Liver (tissue), 9 donors: ENCODE data around the gene ANKRD33B. TPM values are rescaled to one million over a fixed set of nuclear protein-coding genes. Genes with fewer than 3 reads are reported as not detected.

Source experiments
- DNase-seq: peaks from one replicate; pipeline ENCODE4 v3.0.0-alpha.2; 2017; ENCODE audit warnings: low spot score
- H3K27ac ChIP-seq, 2 donors: one replicate each; pipeline ENCODE4 v1.7.0; 2013; ENCODE audit warnings: inconsistent platforms in 2 of 2, low read length in 2 of 2, control low read depth in 1 of 2, low read depth in 1 of 2, mild to moderate bottlenecking in 1 of 2
- H3K27me3 ChIP-seq, 4 donors: one replicate each; pipeline versions ENCODE4 v1.6.1 to v1.7.0; 2013; ENCODE audit warnings: low read length in 3 of 4, inconsistent platforms in 1 of 4, mild to moderate bottlenecking in 1 of 4, moderate library complexity in 1 of 4; ENCODE audit not compliant: control insufficient read depth in 4 of 4, insufficient read depth in 4 of 4
- H3K36me3 ChIP-seq, 4 donors: one replicate each; pipeline versions ENCODE4 v1.6.1 to v1.7.0; 2013; ENCODE audit warnings: low read length in 3 of 4, mild to moderate bottlenecking in 3 of 4, low read depth in 1 of 4, moderate library complexity in 1 of 4; ENCODE audit not compliant: control insufficient read depth in 4 of 4, insufficient read depth in 3 of 4
- H3K4me1 ChIP-seq, 4 donors: one replicate each; pipeline versions ENCODE4 v1.6.1 to v1.7.0; 2013; ENCODE audit warnings: low read length in 3 of 4, mild to moderate bottlenecking in 3 of 4, moderate library complexity in 1 of 4; ENCODE audit not compliant: control insufficient read depth in 4 of 4, insufficient read depth in 4 of 4
- H3K4me3 ChIP-seq, 3 donors: one replicate each; pipeline versions ENCODE4 v1.6.1 to v1.7.0; 2013; ENCODE audit warnings: low read length in 3 of 3, control low read depth in 1 of 3, low read depth in 1 of 3, mild to moderate bottlenecking in 1 of 3
- H3K9ac ChIP-seq, 2 donors: one replicate each; pipeline ENCODE4 v1.7.0; 2013; ENCODE audit warnings: low read length in 2 of 2, mild to moderate bottlenecking in 2 of 2, moderate library complexity in 2 of 2, control low read depth in 1 of 2, low read depth in 1 of 2
- H3K9me3 ChIP-seq, 4 donors: one replicate each; pipeline versions ENCODE4 v1.6.1 to v1.7.0; 2013; ENCODE audit warnings: low read length in 3 of 4; ENCODE audit not compliant: control insufficient read depth in 4 of 4
- EGR1 ChIP-seq, 2 donors: IDR thresholded peaks; 2 replicates each; pipeline ENCODE4 v1.6.1; 2016 to 2018; ENCODE audit warnings: antibody characterized with exemption in 2 of 2, low read depth in 2 of 2
- FOXA1 ChIP-seq: IDR thresholded peaks from 2 replicates; pipeline ENCODE4 v1.6.1; 2016; ENCODE audit warnings: antibody characterized with exemption
- FOXA2 ChIP-seq: IDR thresholded peaks from 2 replicates; pipeline ENCODE4 v1.6.1; 2016; ENCODE audit warnings: antibody characterized with exemption
- GABPA ChIP-seq, 2 donors: IDR thresholded peaks in 1 of 2; conservative IDR thresholded peaks in 1 of 2; 2 replicates each; pipeline ENCODE4 v1.6.1; 2016; ENCODE audit warnings: antibody characterized with exemption in 2 of 2, mild to moderate bottlenecking in 1 of 2, moderate library complexity in 1 of 2
- HNF4A ChIP-seq, 2 donors: conservative IDR thresholded peaks; 2 replicates each; pipeline ENCODE4 v1.6.1; 2016; ENCODE audit warnings: antibody characterized with exemption in 2 of 2, mild to moderate bottlenecking in 2 of 2
- HNF4G ChIP-seq: IDR thresholded peaks from 2 replicates; pipeline ENCODE4 v1.6.1; 2016; ENCODE audit warnings: antibody characterized with exemption
- JUND ChIP-seq, 2 donors: IDR thresholded peaks; 2 replicates each; pipeline ENCODE4 v1.6.1; 2016; ENCODE audit warnings: antibody characterized with exemption in 2 of 2
- NR2F2 ChIP-seq: IDR thresholded peaks from 2 replicates; pipeline ENCODE4 v1.6.1; 2016; ENCODE audit warnings: antibody characterized with exemption
- RAD21 ChIP-seq, 2 donors: IDR thresholded peaks; 2 replicates each; pipeline ENCODE4 v1.6.1; 2016; ENCODE audit warnings: antibody characterized with exemption in 2 of 2, mild to moderate bottlenecking in 2 of 2
- RXRA ChIP-seq, 2 donors: IDR thresholded peaks; 2 replicates each; pipeline ENCODE4 v1.6.1; 2017 to 2018; ENCODE audit warnings: antibody characterized with exemption in 2 of 2, mild to moderate bottlenecking in 1 of 2
- SP1 ChIP-seq: IDR thresholded peaks from 2 replicates; pipeline ENCODE4 v1.6.1; 2018; ENCODE audit warnings: antibody characterized with exemption, mild to moderate bottlenecking
- TAF1 ChIP-seq: conservative IDR thresholded peaks from 2 replicates; pipeline ENCODE4 v1.6.1; 2016; ENCODE audit warnings: antibody characterized with exemption, mild to moderate bottlenecking
- YY1 ChIP-seq: IDR thresholded peaks from 2 replicates; pipeline ENCODE4 v1.6.1; 2016; ENCODE audit warnings: antibody characterized with exemption, mild to moderate bottlenecking
- WGBS: extraction: QIAGEN DNeasy Blood & Tissue Kit; methylation state at CpG from one replicate; pipeline ENCODE4 v1.1.7; 2013; 5-methylcytosine and 5-hydroxymethylcytosine counted together
- polyA plus RNA-seq, 2 donors: library from polyadenylated mRNA; stranded (reverse) in 1 of 2; unstranded in 1 of 2; fragments of 200-250 nt in 1 of 2; fragments of >200 nt in 1 of 2; fragmentation: Nextera tagmentation in 1 of 2; extraction: Ambion mirVana in 1 of 2; gene quantifications; one replicate each; pipeline versions ENCODE4 v1.2.1 to v1.2.3, GENCODE V29; 2013 to 2015
- total RNA-seq, 2 donors: library from RNA; depleted of rRNA; stranded (reverse); fragments of >200 nt; gene quantifications; one replicate each; pipeline ENCODE4 v1.2.3, GENCODE V29; 2014
- TF ChIP-seq, protein P1 (sequence below): fragments of 150-350 bp; IDR thresholded peaks from 2 replicates; pipeline ENCODE4 v1.5.1; 2017; ENCODE audit warnings: improper control_type of control experiment, low read depth, low read length; ENCODE audit not compliant: missing input control
- TF ChIP-seq, protein P2 (sequence below): IDR thresholded peaks from 2 replicates; pipeline ENCODE4 v1.6.1; 2016; ENCODE audit warnings: antibody characterized with exemption
- TF ChIP-seq, protein P3 (sequence below): IDR thresholded peaks from 2 replicates; pipeline ENCODE4 v1.6.1; 2016; ENCODE audit warnings: antibody characterized with exemption
- TF ChIP-seq, protein P4 (sequence below): IDR thresholded peaks from 2 replicates; pipeline ENCODE4 v1.6.1; 2016; ENCODE audit warnings: antibody characterized with exemption
- TF ChIP-seq, protein P5 (sequence below): IDR thresholded peaks from 2 replicates; pipeline ENCODE4 v1.6.1; 2016; ENCODE audit warnings: antibody characterized with exemption, mild to moderate bottlenecking
- donor health status: healthy.
- donor health status: healthy.
- donor health status: healthy.
- donor health status: healthy.
- donor health status: healthy.

The ANKRD33B gene
- total and polyA plus RNA-seq, 4 donors: 0.09 to 1.9 (median 0.25) TPM; not detected in 1

DNA sequence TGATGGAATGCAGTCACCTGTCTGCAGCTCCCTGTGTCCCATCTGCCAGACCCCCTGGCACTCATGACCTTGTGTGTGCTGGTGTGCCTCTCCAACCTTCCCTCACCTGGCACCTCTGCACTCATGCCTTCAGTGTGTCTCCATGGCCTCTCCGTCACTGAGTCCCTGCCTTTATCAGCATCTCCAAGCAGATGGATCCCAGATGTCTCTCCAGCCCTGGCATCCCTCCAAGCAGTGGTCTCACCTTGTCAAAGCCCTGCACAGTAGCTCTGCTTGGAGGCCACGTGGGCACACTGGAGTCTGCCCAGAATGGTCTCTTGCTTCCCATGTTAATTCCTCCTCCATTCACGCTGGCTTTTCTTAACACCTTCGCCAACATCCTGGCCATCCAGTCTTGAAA, 112.4 kb downstream of the ANKRD33B start:
- no peak for DNase-seq
- Histone ChIP-seq H3K9ac (no peak overlapping the region), H3K4me1 (peaks cover 0 to 16% (median 11%) of the 10 kb centered on the region in 4 donors), H3K27ac (no peak overlapping the region), H3K27me3 (no peaks in the 10 kb centered on the region), H3K9me3 (no peaks in the 10 kb centered on the region), H3K4me3 (no peak overlapping the region), H3K36me3 (peaks cover 10 to 35% (median 21%) of the 10 kb centered on the region in 4 donors)
- TF ChIP-seq, protein P1, sequence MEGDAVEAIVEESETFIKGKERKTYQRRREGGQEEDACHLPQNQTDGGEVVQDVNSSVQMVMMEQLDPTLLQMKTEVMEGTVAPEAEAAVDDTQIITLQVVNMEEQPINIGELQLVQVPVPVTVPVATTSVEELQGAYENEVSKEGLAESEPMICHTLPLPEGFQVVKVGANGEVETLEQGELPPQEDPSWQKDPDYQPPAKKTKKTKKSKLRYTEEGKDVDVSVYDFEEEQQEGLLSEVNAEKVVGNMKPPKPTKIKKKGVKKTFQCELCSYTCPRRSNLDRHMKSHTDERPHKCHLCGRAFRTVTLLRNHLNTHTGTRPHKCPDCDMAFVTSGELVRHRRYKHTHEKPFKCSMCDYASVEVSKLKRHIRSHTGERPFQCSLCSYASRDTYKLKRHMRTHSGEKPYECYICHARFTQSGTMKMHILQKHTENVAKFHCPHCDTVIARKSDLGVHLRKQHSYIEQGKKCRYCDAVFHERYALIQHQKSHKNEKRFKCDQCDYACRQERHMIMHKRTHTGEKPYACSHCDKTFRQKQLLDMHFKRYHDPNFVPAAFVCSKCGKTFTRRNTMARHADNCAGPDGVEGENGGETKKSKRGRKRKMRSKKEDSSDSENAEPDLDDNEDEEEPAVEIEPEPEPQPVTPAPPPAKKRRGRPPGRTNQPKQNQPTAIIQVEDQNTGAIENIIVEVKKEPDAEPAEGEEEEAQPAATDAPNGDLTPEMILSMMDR: no peak
- TF ChIP-seq RXRA (IDR thresholded peaks at IDR 0.05): no peak
- TF ChIP-seq, protein P2, sequence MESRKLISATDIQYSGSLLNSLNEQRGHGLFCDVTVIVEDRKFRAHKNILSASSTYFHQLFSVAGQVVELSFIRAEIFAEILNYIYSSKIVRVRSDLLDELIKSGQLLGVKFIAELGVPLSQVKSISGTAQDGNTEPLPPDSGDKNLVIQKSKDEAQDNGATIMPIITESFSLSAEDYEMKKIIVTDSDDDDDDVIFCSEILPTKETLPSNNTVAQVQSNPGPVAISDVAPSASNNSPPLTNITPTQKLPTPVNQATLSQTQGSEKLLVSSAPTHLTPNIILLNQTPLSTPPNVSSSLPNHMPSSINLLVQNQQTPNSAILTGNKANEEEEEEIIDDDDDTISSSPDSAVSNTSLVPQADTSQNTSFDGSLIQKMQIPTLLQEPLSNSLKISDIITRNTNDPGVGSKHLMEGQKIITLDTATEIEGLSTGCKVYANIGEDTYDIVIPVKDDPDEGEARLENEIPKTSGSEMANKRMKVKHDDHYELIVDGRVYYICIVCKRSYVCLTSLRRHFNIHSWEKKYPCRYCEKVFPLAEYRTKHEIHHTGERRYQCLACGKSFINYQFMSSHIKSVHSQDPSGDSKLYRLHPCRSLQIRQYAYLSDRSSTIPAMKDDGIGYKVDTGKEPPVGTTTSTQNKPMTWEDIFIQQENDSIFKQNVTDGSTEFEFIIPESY: no peak
- no peak for TF ChIP-seq SP1
- no peak for TF ChIP-seq GABPA (IDR thresholded peaks at IDR 0.05 in 1 of 2, conservative IDR thresholded peaks at IDR 0.05 in 1 of 2)
- TF ChIP-seq, protein P3, sequence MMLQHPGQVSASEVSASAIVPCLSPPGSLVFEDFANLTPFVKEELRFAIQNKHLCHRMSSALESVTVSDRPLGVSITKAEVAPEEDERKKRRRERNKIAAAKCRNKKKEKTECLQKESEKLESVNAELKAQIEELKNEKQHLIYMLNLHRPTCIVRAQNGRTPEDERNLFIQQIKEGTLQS: no peak
- no peak for TF ChIP-seq HNF4A (conservative IDR thresholded peaks at IDR 0.05)
- no peak for TF ChIP-seq RAD21 (IDR thresholded peaks at IDR 0.05)
- TF ChIP-seq NR2F2: no peak
- no peak for TF ChIP-seq TAF1
- TF ChIP-seq FOXA1: no peak
- TF ChIP-seq FOXA2: no peak
- TF ChIP-seq, protein P4, sequence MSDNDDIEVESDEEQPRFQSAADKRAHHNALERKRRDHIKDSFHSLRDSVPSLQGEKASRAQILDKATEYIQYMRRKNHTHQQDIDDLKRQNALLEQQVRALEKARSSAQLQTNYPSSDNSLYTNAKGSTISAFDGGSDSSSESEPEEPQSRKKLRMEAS: no peak
- no peak for TF ChIP-seq JUND (IDR thresholded peaks at IDR 0.05)
- TF ChIP-seq, protein P5, sequence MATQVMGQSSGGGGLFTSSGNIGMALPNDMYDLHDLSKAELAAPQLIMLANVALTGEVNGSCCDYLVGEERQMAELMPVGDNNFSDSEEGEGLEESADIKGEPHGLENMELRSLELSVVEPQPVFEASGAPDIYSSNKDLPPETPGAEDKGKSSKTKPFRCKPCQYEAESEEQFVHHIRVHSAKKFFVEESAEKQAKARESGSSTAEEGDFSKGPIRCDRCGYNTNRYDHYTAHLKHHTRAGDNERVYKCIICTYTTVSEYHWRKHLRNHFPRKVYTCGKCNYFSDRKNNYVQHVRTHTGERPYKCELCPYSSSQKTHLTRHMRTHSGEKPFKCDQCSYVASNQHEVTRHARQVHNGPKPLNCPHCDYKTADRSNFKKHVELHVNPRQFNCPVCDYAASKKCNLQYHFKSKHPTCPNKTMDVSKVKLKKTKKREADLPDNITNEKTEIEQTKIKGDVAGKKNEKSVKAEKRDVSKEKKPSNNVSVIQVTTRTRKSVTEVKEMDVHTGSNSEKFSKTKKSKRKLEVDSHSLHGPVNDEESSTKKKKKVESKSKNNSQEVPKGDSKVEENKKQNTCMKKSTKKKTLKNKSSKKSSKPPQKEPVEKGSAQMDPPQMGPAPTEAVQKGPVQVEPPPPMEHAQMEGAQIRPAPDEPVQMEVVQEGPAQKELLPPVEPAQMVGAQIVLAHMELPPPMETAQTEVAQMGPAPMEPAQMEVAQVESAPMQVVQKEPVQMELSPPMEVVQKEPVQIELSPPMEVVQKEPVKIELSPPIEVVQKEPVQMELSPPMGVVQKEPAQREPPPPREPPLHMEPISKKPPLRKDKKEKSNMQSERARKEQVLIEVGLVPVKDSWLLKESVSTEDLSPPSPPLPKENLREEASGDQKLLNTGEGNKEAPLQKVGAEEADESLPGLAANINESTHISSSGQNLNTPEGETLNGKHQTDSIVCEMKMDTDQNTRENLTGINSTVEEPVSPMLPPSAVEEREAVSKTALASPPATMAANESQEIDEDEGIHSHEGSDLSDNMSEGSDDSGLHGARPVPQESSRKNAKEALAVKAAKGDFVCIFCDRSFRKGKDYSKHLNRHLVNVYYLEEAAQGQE: no peak
- no peak for TF ChIP-seq HNF4G
- TF ChIP-seq EGR1 (IDR thresholded peaks at IDR 0.05; ENCODE audit: low read depth in 2 of 2): no peak
- no peak for TF ChIP-seq YY1
- 88% methylated on average over 4 of the region's 4 CpGs for WGBS
